ENCODE measurements around the gene HTR3C.

Gene HTR3C

DNA sequence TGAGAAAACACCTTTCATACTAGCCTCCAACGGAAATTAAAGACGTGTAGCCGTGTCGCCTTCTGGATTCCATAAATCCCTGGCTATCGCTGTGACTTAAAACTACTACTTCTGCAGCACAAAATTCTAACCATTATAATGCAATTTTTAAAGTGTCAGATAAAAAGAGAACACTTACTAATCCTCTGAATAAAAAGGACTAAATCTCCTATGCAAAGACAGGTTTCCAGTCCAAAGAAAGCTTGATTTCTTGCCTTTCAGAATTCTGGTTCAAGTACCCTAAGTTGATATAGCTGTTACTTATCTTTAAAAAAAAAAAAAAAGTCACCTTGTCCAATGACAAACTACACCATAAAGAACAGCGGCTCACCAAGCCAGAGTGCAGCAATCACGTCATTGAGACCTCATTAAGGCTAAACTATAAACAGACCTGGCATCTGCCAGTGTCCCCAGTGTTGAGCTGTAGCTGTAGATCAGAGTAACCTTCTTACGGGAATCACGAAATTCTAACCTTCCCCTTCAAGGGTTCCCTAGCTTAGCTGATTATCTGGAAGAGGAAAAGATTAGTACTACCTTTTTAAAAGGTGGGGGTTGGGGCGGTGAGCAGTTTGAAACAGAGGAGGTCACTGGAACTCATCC, 37.3 kb upstream of the HTR3C start:
- TF ChIP-seq RAD21 (IDR thresholded peaks at IDR 0.05; ENCODE audit: low read depth): no peak
- TF ChIP-seq, protein P1, sequence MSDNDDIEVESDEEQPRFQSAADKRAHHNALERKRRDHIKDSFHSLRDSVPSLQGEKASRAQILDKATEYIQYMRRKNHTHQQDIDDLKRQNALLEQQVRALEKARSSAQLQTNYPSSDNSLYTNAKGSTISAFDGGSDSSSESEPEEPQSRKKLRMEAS (IDR thresholded peaks at IDR 0.05): no peak
- no peak for TF ChIP-seq FOXM1 (IDR thresholded peaks at IDR 0.05; ENCODE audit: borderline replicate concordance, low read depth)
- TF ChIP-seq NFIC (IDR thresholded peaks at IDR 0.05): no peak
- no peak for TF ChIP-seq YY1 (IDR thresholded peaks at IDR 0.05; ENCODE audit: low read depth)
- no peak for TF ChIP-seq CEBPB (IDR thresholded peaks at IDR 0.05)
- no peak for TF ChIP-seq TEAD4 (IDR thresholded peaks at IDR 0.05)

DNA sequence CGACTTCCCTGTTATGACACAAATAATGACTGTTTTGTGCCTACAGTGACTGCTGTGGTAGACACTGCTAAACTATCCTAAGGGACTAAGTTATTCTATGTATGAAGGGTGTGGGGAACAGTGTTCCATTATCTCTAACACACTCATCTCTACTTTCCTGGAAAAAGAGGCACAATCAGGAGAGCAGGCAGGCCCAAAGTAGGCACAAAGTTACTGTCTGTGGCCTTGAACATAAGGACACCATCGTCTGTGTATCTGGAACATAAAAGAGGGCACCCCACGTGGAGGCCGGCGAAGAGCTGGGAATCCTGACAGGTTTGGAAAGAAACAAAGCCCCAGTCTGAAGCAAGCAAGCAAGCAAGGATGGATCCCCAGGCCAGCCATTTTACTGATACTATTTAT, 36.7 kb upstream of the HTR3C start:
- TF ChIP-seq NFIC (IDR thresholded peaks at IDR 0.05) (no peak), TEAD4 (IDR thresholded peaks at IDR 0.05) (no peak), YY1 (IDR thresholded peaks at IDR 0.05; ENCODE audit: low read depth) (no peak), TCF12 (IDR thresholded peaks at IDR 0.05; ENCODE audit: low read depth) (no peak), TAF1 (IDR thresholded peaks at IDR 0.05; ENCODE audit: low read depth) (no peak), CREB1 (IDR thresholded peaks at IDR 0.05; ENCODE audit: low read depth) (no peak)
- TF ChIP-seq, protein P1 (IDR thresholded peaks at IDR 0.05): no peak
- TF ChIP-seq, protein P2, sequence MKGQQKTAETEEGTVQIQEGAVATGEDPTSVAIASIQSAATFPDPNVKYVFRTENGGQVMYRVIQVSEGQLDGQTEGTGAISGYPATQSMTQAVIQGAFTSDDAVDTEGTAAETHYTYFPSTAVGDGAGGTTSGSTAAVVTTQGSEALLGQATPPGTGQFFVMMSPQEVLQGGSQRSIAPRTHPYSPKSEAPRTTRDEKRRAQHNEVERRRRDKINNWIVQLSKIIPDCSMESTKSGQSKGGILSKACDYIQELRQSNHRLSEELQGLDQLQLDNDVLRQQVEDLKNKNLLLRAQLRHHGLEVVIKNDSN (IDR thresholded peaks at IDR 0.05): no peak

DNA sequence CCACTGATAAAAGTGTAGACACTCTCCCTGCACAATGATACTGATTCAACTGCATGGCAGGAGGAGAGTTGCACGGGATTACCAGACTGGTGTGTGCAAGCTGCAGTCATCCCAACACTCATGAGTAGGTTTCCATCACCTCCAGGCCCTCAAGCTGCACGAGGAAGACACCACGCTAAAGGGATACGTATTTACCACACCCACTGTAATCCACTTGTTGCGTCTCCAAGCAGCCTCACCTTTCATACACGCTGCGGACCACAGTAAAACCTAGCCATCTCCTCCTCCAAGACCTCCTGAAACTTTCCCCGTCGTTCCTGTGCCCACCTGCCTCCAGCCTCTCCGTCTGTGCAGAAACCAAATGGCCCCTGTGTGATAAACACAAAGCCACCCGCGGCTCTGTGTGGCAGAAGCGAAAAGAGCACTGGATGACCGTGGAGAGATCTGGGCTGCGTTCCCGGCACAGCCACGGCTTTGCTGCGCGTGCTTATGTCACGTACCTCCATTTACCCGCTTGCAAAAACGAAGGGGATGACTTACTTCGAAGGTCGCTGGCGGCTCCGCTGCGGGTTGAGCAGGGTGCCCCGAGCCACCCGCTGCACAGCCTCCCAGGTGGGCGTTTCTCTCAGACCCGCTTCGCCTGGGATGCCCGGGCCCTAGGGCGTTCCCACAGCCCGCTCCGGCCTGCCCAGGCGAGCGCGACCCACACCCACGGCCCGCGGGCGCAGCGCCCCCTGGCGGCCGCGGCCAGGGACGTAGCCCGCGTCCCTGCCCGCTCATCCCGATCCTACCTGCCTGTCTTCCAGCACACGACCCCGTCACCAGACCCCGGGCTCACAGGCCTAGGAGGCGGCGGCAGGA, 35.8 kb upstream of the HTR3C start:
- TF ChIP-seq FOXM1 (IDR thresholded peaks at IDR 0.05; ENCODE audit: borderline replicate concordance, low read depth) (no peak), TCF12 (IDR thresholded peaks at IDR 0.05; ENCODE audit: low read depth) (no peak), ZBTB7A (IDR thresholded peaks at IDR 0.05; ENCODE audit: low read depth) (no peak; the same call in 1 of the 2 replicates), NFIC (IDR thresholded peaks at IDR 0.05) (no peak; the same call in 1 of the 2 replicates), CREB1 (IDR thresholded peaks at IDR 0.05; ENCODE audit: low read depth) (0 out of 2 replicates have a peak, but pooled peaks have one; percentile 5), RAD21 (IDR thresholded peaks at IDR 0.05; ENCODE audit: low read depth) (peak; percentile 76)
- TF ChIP-seq, protein P3, sequence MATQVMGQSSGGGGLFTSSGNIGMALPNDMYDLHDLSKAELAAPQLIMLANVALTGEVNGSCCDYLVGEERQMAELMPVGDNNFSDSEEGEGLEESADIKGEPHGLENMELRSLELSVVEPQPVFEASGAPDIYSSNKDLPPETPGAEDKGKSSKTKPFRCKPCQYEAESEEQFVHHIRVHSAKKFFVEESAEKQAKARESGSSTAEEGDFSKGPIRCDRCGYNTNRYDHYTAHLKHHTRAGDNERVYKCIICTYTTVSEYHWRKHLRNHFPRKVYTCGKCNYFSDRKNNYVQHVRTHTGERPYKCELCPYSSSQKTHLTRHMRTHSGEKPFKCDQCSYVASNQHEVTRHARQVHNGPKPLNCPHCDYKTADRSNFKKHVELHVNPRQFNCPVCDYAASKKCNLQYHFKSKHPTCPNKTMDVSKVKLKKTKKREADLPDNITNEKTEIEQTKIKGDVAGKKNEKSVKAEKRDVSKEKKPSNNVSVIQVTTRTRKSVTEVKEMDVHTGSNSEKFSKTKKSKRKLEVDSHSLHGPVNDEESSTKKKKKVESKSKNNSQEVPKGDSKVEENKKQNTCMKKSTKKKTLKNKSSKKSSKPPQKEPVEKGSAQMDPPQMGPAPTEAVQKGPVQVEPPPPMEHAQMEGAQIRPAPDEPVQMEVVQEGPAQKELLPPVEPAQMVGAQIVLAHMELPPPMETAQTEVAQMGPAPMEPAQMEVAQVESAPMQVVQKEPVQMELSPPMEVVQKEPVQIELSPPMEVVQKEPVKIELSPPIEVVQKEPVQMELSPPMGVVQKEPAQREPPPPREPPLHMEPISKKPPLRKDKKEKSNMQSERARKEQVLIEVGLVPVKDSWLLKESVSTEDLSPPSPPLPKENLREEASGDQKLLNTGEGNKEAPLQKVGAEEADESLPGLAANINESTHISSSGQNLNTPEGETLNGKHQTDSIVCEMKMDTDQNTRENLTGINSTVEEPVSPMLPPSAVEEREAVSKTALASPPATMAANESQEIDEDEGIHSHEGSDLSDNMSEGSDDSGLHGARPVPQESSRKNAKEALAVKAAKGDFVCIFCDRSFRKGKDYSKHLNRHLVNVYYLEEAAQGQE (IDR thresholded peaks at IDR 0.05; ENCODE audit: low read depth): no peak
- TF ChIP-seq, protein P1 (IDR thresholded peaks at IDR 0.05): no peak

DNA sequence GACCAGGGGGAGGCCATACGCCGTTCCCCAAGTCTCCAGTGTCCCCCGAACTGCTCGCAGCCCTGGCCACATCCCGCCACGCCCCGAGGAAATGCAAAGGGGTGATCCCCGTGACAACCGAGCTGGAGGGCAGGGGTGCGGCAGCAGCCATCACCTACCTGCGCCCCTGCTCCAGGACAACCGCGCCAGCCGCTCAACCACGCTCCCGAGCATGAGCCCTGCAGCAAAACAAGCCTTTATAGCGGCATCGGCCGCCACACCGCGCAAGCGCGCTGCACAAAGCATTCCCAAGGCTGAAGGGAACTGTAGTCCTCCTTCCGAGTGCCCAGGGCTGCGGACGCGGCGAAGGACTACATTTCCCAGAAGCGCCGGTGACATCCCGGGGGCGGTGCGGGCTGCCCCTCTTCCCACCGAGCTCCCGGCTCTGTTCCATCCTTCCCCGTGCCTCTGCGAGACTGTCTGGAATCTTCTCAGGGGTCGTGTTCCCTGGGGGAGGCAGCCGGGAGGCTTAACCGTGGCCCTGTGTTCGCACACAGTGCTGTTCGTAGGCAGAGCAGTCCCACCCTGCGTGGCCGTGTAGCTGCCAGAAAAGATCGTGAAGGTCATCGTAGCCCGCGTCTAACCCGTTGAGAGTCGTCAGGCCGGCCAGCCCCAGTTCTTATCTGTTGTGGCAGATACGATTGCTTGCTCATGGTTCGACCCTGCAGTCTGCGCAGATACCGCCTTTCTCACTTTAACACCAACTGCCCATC, 35.0 kb upstream of the HTR3C start, which contains the start of gene ABCC5:
TSS of gene ABCC5 (minus strand) at position 213 of the 752 bp plus-strand sequence. CDS start 3,492 bp downstream, outside the sequence.
- no peak for TF ChIP-seq CREB1 (IDR thresholded peaks at IDR 0.05; ENCODE audit: low read depth)
- TF ChIP-seq, protein P2 (IDR thresholded peaks at IDR 0.05): no peak; the same call in 1 of the 2 replicates
- TF ChIP-seq NFIC (IDR thresholded peaks at IDR 0.05): peak; percentile 25; the same call in 1 of the 2 replicates
- TF ChIP-seq EGR1 (IDR thresholded peaks at IDR 0.05): peak; percentile 92
- TF ChIP-seq, protein P1 (IDR thresholded peaks at IDR 0.05): peak; percentile 94
- peak; percentile 72 for TF ChIP-seq TAF1 (IDR thresholded peaks at IDR 0.05; ENCODE audit: low read depth)
- peak; percentile 39 for TF ChIP-seq TEAD4 (IDR thresholded peaks at IDR 0.05)
- no peak for TF ChIP-seq EP300 (IDR thresholded peaks at IDR 0.05; ENCODE audit: borderline replicate concordance)
- TF ChIP-seq FOXM1 (IDR thresholded peaks at IDR 0.05; ENCODE audit: borderline replicate concordance, low read depth): 0 out of 2 replicates have a peak, but pooled peaks have one; percentile 28
- TF ChIP-seq TCF12 (IDR thresholded peaks at IDR 0.05; ENCODE audit: low read depth): 0 out of 2 replicates have a peak, but pooled peaks have one; percentile 53
- 0 out of 2 replicates have a peak, but pooled peaks have one; percentile 38 for TF ChIP-seq YY1 (IDR thresholded peaks at IDR 0.05; ENCODE audit: low read depth)
- TF ChIP-seq CEBPB (IDR thresholded peaks at IDR 0.05): no peak
- TF ChIP-seq, protein P3 (IDR thresholded peaks at IDR 0.05; ENCODE audit: low read depth): peak; percentile 32; the same call in 1 of the 2 replicates
- no peak for TF ChIP-seq RAD21 (IDR thresholded peaks at IDR 0.05; ENCODE audit: low read depth)
- TF ChIP-seq ZBTB7A (IDR thresholded peaks at IDR 0.05; ENCODE audit: low read depth): peak; percentile 48
